Activated CD4-positive, alpha-beta memory T cell treated with anti-CD3 and anti-CD28 coated beads, Interleukin-2, amount 10 ng/mL, durations not matched to agents 7 days and 5 days (primary cell): ENCODE data around the gene GABRP. TPM values are rescaled to one million over a fixed set of nuclear protein-coding genes. Genes with fewer than 3 reads are reported as not detected.

Experiments
- CTCF ChIA-PET: fragments of 350-600 bp; sonication (Branson Sonifier 250); formaldehyde crosslinking; loops from one replicate; lab custom pipeline; 2021; ENCODE audit warnings: antibody characterized with exemption, inconsistent platforms; lab: Charles Lee
- POLR2A ChIA-PET: fragments of 350-600 bp; sonication (Branson Sonifier 250); formaldehyde crosslinking; loops from one replicate; lab custom pipeline; 2021; ENCODE audit warnings: antibody characterized with exemption; lab: Charles Lee
- DNase-seq: peaks from one replicate; pipeline ENCODE4 v3.0.0-alpha.2; 2020
- H3K27ac Mint-ChIP-seq: one replicate; pipeline ENCODE4 v1.8.0; 2021; ENCODE audit warnings: mild to moderate bottlenecking, mixed read lengths
- H3K27me3 Mint-ChIP-seq: one replicate; pipeline ENCODE4 v1.8.0; 2021; ENCODE audit warnings: mixed read lengths
- H3K36me3 Mint-ChIP-seq: one replicate; pipeline ENCODE4 v1.8.0; 2021; ENCODE audit warnings: low read depth, mixed read lengths
- H3K4me1 Mint-ChIP-seq: one replicate; pipeline ENCODE4 v1.8.0; 2021; ENCODE audit warnings: mixed read lengths
- H3K4me3 Mint-ChIP-seq: one replicate; pipeline ENCODE4 v1.8.0; 2021; ENCODE audit warnings: mild to moderate bottlenecking, mixed read lengths
- H3K9me3 Mint-ChIP-seq: one replicate; pipeline ENCODE4 v1.8.0; 2021; ENCODE audit warnings: mixed read lengths
- total RNA-seq, 2 experiments: library from RNA; stranded (reverse); gene quantifications; one replicate each; pipeline ENCODE4 v1.2.3, GENCODE V29; 2021

GABRP gene
- total RNA-seq, 2 experiments from 2014 or later, result not detected

DNA sequence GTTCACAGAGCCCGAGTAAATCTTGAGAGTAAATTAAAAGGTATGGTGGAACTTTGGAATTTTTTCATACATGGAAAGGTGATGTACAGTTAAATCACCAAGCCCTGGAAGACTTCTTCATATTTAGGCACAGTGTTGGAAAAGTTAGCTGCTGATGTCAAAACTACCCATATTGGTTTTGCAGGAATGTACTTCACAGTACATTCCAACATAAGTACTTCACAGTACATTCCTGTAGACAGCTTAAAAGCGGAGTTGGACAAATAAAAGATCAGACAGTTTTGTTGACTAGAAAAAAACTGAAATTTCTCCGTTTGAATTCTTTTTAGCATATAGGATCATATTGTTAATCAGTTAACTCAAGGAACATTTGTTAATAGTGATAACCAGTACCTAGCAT lies 80.1 kb downstream of the GABRP start:
- peaks cover 26% of the 10 kb centered on the region for H3K9me3 Mint-ChIP-seq
- ChIA-PET CTCF (no interaction called here), POLR2A (no interaction called here)
- peaks cover 18% of the 10 kb centered on the region for H3K36me3 Mint-ChIP-seq
- no peak overlapping the region for H3K27ac Mint-ChIP-seq
- no peak for DNase-seq
- H3K4me3 Mint-ChIP-seq, result no peak overlapping the region
- H3K27me3 Mint-ChIP-seq, result peaks cover 24% of the 10 kb centered on the region
- H3K4me1 Mint-ChIP-seq, result peaks cover 1% of the 10 kb centered on the region

Other genes with a start within 250 kb of the GABRP start
- not detected for gene RANBP17, start 78.3 kb downstream of the GABRP start, total RNA-seq